SJCRH30 (cell line): ENCODE data around the gene CREB5. TPM values are rescaled to one million over a fixed set of nuclear protein-coding genes. Genes with fewer than 3 reads are reported as not detected.
A peak's percentile ranks its signal among the peaks of the same experiment; 100 is the strongest.

Source experiments
- DNase-seq, 2 experiments: peaks; one replicate each; pipeline ENCODE4 v3.0.0-alpha.2; 2015 to 2020
- H3K27ac ChIP-seq: fragments of 250-450 bp; sonication (Bioruptor Pico); 2 replicates; pipeline ENCODE4 v1.5.1; 2020; ENCODE audit warnings: mild to moderate bottlenecking, moderate library complexity
- H3K27me3 ChIP-seq: fragments of 250-450 bp; sonication (Bioruptor Pico); 2 replicates; pipeline ENCODE4 v1.5.1; 2020; ENCODE audit warnings: mild to moderate bottlenecking, moderate library complexity
- H3K36me3 ChIP-seq: fragments of 250-450 bp; sonication (Bioruptor Pico); 2 replicates; pipeline ENCODE4 v1.5.1; 2020; ENCODE audit warnings: mild to moderate bottlenecking, moderate library complexity
- H3K4me1 ChIP-seq: fragments of 250-450 bp; sonication (Bioruptor Pico); 2 replicates; pipeline ENCODE4 v1.5.1; 2020; ENCODE audit warnings: mild to moderate bottlenecking, moderate library complexity
- H3K4me3 ChIP-seq: fragments of 250-450 bp; sonication (Bioruptor Pico); 2 replicates; pipeline ENCODE4 v1.5.1; 2020; ENCODE audit warnings: mild to moderate bottlenecking, moderate library complexity
- H3K9me3 ChIP-seq: fragments of 250-450 bp; sonication (Bioruptor Pico); replicated peaks from 2 replicates; pipeline ENCODE4 v1.5.1; 2020; ENCODE audit warnings: mild to moderate bottlenecking, moderate library complexity
- total RNA-seq: library from RNA; depleted of rRNA; stranded (reverse); fragments of >200 nt; shearing (Covaris generic); gene quantifications from 2 replicates; pipeline ENCODE4 v1.2.3, GENCODE V29; 2014

Gene CREB5
- total RNA-seq, 1 experiment from 2014 or later, result 20.8 TPM

DNA sequence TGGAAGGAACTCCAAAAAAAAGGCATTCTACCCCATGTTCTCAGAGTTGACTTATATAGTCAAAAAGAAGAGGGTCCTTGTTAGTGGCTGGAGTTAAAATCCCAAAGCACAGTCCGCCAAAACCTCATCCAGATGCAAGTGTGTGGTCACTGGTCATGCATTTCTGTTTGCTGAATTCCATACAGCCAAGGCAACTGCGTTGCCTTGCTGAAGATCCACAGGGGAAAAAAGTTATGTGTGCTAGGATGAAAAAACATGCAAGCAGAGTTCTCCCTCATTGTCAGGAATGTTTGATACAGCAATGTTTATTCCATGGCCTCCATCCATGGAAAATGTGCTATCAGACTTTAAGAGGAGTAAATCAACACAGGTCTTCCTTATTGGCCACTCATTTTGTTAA, 213.1 kb downstream of the CREB5 start:
- Histone ChIP-seq H3K36me3 (no peaks in the 10 kb centered on the region), H3K4me1 (peaks cover 15% of the 10 kb centered on the region), H3K27me3 (no peaks in the 10 kb centered on the region), H3K27ac (no peak overlapping the region), H3K9me3 (no peaks in the 10 kb centered on the region), H3K4me3 (no peak overlapping the region)
- DNase-seq, result no peak

DNA sequence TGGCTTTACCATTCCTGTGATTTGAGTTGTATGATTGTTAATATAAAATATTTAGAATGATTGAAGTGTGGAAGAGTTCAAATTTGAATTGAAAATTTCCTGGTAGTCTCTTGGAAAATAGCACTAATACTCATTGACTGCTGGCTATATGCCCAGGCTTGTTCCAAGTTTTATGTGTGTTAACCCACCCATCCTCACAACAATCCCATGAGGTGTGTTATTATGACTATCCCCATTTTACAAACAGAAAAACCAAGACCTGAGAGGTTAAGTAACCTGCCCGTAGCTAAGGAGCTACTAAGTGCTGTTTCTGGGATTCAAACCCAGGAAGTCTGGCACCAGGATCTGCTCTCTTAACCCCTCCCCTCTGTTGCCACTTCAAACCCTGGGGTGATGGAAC, 213.9 kb downstream of the CREB5 start:
- DNase-seq, result no peak

DNA sequence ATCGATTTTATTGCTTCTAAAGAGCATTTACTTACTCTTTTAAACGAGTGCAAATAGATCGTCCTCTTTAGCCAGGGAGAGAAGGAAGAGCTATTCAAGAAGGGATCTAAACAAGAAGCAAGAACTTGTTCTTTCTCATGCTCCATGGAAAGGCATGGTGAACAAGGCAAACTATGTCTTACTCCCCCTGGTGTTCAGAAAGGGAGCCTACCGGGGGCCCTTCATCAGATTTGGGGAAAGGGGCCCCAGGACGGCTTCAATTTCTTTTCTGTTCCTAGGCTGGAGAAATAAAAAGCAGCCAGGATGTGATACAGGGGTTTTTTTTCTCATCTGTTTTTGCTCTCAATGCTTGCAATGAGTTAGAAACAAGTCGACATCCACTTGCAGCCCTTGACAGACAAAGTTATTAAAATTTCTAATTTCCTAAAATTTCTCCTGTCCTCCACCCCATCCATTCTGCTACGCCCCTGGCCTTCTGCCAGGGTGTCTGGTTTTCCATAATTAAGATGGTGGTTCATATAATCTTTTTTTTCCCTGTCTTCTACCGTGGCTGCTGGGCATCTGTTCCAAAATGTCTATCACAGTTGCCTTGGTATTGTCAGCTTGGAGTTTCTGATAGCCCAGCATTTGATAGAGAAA, 214.4 kb downstream of the CREB5 start:
- no peak overlapping the region for H3K27ac ChIP-seq
- DNase-seq, result peak; percentile 61 to 84
- H3K9me3 ChIP-seq, result no peaks in the 10 kb centered on the region
- peaks cover 15% of the 10 kb centered on the region for H3K4me1 ChIP-seq
- no peak overlapping the region for H3K4me3 ChIP-seq
- H3K36me3 ChIP-seq, result no peaks in the 10 kb centered on the region
- H3K27me3 ChIP-seq, result no peaks in the 10 kb centered on the region

More for the DNA sequence above, 213.9 kb downstream of the CREB5 start:
- Histone ChIP-seq H3K4me1 (peaks cover 15% of the 10 kb centered on the region), H3K9me3 (no peaks in the 10 kb centered on the region), H3K36me3 (no peaks in the 10 kb centered on the region), H3K27ac (no peak overlapping the region), H3K27me3 (no peaks in the 10 kb centered on the region), H3K4me3 (no peak overlapping the region)

DNA sequence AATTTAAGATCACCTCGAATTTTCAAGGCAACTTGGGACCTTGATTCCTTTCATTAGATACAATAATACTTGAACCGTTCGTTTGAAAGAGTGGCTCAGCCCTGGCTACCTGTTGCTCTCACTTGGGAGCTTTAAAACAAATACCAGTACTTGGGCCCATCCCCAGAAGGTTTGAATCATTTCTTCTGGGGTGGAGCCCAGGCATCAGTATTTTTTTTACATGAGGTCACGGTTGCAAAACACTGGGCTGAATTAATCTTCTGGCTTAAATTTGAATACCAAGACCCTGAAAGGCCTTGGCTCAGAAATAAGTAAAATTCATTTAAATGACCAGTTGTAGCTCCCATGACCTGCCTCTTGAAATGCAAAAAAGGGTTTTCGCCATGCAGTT, 214.9 kb downstream of the CREB5 start:
- DNase-seq, result no peak
- no peaks in the 10 kb centered on the region for H3K36me3 ChIP-seq
- peaks cover 15% of the 10 kb centered on the region for H3K4me1 ChIP-seq
- H3K27me3 ChIP-seq, result no peaks in the 10 kb centered on the region
- H3K4me3 ChIP-seq, result no peak overlapping the region
- H3K27ac ChIP-seq, result no peak overlapping the region
- H3K9me3 ChIP-seq, result no peaks in the 10 kb centered on the region

DNA sequence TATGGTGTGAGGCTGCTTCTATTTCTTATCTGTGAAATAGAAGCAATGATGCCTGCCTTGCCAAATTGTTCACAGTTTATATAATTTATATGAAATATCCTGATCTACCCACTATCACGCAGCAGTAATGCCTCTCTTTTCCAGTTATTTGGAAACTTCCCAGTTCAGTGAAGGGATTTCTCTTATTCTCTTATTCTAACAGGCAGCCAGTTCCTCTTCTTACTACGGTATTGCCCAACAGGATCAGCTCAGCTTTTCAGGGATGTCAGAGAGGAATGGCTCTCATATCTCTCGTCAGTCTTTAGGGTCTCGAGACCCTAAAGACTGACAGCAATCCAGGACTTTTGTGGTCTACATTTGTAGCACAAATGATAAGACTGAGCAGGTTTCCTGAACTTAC, 215.6 kb downstream of the CREB5 start:
- H3K27me3 ChIP-seq, result no peaks in the 10 kb centered on the region
- DNase-seq, result no peak
- H3K27ac ChIP-seq, result no peak overlapping the region

DNA sequence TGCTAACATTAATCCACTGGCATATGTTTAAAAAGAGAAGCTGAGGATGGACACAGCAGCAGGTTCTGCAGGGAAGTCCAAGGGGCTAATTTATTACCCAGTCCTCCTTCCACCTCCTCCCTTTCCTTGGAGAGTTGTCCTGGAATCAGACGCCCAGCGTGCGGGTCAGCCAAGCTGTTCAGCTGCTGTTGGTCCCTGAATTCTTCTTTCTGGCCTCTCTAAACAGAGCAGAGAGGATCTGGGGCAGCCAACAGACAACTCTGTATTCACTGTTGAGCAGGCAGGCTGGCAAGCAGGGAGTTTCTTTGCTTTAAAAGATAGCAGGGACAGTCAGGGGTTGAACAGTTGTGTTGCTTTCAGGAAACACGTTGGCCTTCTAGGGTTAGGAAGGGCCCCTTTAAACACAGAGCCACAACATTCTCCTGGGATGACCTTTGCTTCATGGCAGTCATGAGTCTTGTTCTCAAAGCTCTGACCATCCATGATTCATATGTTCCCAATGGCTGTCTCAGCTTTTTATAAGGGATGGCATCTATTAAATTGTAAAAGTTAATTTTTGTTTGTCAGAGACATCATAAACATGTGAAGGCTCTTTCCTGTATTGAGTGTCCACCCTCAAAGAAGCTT, 217.0 kb downstream of the CREB5 start:
- Histone ChIP-seq H3K27me3 (no peaks in the 10 kb centered on the region), H3K27ac (no peak overlapping the region), H3K9me3 (no peaks in the 10 kb centered on the region), H3K4me3 (no peak overlapping the region), H3K36me3 (no peaks in the 10 kb centered on the region), H3K4me1 (peaks cover 10% of the 10 kb centered on the region)
- no peak for DNase-seq

More for the DNA sequence above, 215.6 kb downstream of the CREB5 start:
- Histone ChIP-seq H3K4me3 (no peak overlapping the region), H3K36me3 (no peaks in the 10 kb centered on the region), H3K4me1 (peaks cover 15% of the 10 kb centered on the region), H3K9me3 (no peaks in the 10 kb centered on the region)

DNA sequence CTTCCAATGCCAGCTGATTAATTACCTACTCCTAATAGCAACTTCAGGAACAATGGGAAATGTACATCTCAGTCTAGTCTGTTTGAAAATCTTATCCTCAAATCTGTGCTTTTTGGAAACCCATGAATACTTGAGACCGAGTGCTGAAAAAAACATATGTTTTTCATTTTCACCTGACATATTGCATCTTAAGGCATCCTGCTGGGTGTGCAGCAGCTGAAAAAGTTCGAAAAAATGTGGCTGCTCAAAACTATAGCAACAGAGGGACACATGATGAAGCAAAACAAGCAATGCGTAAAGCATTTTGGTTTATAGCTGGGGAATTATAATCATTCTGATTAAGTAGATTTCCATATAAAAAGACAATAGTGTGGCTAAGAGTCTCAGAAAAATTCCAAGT, 218.0 kb downstream of the CREB5 start:
- peaks cover 10% of the 10 kb centered on the region for H3K4me1 ChIP-seq
- no peaks in the 10 kb centered on the region for H3K9me3 ChIP-seq
- no peak for DNase-seq
- H3K27me3 ChIP-seq, result no peaks in the 10 kb centered on the region
- H3K27ac ChIP-seq, result no peak overlapping the region
- H3K36me3 ChIP-seq, result no peaks in the 10 kb centered on the region
- H3K4me3 ChIP-seq, result no peak overlapping the region

DNA sequence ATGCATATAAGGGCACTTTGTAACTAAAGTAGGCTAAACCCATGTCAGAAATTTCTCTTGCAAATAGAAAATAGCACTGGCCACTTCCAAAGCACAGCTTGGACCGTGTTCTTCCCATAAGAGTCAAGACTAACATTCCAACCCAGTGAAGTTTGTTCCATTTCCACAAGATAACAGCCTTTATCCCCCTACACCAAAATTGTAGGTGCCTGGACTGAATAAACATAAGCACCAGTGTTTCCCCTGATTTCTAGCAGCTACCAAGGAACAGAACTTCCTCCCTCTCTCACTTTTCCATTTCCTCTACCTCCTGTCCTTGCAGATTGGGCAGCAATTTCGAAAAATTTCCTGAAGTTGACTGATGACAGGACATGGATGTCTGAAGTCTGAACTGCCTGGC, 219.7 kb downstream of the CREB5 start:
- no peak for DNase-seq
- H3K27ac ChIP-seq, result no peak overlapping the region
- H3K27me3 ChIP-seq, result no peaks in the 10 kb centered on the region
- no peak overlapping the region for H3K4me3 ChIP-seq
- no peaks in the 10 kb centered on the region for H3K9me3 ChIP-seq
- peaks cover 3% of the 10 kb centered on the region for H3K4me1 ChIP-seq
- H3K36me3 ChIP-seq, result no peaks in the 10 kb centered on the region

DNA sequence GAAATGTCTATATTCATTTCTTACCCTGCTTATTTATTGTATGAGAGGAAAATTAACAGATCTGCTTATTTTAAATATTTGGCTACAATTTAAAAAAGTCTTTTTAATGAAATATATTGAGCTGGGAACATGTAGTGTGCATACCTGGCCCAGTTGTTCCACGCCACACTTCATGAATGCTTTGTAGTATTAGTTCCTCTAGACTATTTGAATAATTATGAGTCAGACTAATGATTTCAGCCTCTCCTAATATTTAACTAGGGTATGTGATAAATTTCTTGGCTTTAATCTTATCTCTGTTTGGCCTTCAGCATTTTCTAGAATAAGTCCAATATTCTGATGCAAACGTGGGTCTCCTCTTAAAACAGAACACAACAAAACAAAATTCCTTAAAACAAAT, 226.6 kb downstream of the CREB5 start:
- no peak overlapping the region for H3K4me3 ChIP-seq
- no peaks in the 10 kb centered on the region; the same call in 1 of the 2 replicates for H3K9me3 ChIP-seq
- no peaks in the 10 kb centered on the region for H3K27me3 ChIP-seq
- H3K36me3 ChIP-seq, result no peaks in the 10 kb centered on the region
- no peak for DNase-seq
- H3K4me1 ChIP-seq, result no peaks in the 10 kb centered on the region
- H3K27ac ChIP-seq, result no peak overlapping the region

DNA sequence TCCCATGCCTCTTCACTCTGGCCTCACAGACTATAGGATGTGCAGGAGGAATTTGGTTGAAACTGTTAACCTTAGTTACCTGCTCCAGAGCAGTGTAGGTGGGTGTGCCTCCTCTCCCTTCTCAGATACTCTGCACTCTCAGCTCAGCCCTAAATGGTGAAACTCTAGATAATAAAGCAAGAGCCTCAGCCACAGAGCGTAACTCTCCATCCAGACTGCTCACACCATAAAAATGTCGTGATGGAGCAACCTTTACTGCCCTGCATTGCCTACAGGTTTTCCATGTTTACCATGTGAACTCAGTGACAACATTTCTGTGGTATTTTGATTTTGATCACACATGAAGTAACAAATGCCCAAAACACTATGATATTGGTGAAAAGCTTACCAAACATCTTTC, 227.7 kb downstream of the CREB5 start:
- H3K27me3 ChIP-seq, result no peaks in the 10 kb centered on the region
- no peaks in the 10 kb centered on the region for H3K4me1 ChIP-seq
- no peak for DNase-seq
- no peak overlapping the region for H3K27ac ChIP-seq
- H3K4me3 ChIP-seq, result no peak overlapping the region
- H3K9me3 ChIP-seq, result no peaks in the 10 kb centered on the region; the same call in 1 of the 2 replicates
- H3K36me3 ChIP-seq, result no peaks in the 10 kb centered on the region

DNA sequence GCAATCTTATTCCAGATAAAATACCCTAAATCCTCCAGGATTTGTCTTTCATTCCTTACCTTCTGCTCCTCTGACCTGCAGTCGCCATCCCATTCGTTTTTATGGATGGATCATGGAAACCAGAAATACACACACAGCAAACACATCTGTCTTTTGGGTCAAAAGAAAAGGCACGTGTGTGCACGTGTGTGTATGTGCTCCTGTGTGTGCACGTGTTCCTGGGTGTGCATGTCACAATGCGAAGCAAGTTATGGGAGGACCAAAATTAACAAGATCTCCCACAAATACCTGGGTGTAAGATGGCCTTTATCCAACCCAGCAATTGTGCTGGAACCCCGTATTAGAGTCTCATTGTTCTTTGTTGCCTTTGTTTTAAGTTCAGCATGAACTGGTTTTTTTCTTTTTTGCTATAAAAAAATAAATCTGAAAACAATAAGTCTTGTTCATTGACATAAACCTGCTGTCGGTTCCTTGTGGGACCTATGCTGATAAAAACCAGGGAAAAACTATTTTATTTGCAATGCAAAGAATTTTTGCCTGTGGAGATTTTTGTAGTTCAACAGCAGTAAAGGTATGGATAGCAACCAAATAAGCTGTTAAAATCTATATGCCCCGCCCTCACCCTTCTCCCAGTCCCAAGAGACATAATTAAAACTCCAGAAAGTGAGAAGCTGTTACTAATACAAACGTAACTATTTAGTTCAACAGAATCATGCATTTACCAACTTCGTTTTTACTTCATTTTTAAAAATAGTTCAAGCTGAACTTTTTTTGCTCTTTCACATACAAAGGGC, 229.6 kb downstream of the CREB5 start:
- Histone ChIP-seq H3K4me1 (no peaks in the 10 kb centered on the region), H3K36me3 (no peaks in the 10 kb centered on the region), H3K27me3 (no peaks in the 10 kb centered on the region), H3K27ac (no peak overlapping the region), H3K9me3 (no peaks in the 10 kb centered on the region; the same call in 1 of the 2 replicates), H3K4me3 (no peak overlapping the region)
- no peak for DNase-seq

DNA sequence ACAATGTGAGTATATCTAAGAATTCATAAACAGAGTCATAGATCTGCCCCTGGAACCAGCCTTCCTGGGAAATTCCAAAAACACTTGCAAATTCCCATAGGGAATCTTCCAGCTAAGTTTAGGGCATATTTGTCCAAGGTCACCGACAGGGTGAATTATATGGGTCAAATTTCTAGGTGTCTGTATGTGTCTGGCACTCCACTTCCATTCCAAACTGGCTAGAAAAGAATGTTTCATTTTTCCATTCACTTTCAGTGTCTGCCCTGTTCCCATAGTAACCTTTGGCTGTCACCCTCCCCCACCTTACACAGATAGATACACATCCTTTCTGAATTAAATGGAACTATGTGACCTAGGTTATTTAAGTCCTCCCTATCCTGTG, 230.9 kb downstream of the CREB5 start:
- Histone ChIP-seq H3K9me3 (no peaks in the 10 kb centered on the region; the same call in 1 of the 2 replicates), H3K4me3 (no peak overlapping the region), H3K36me3 (no peaks in the 10 kb centered on the region), H3K27ac (no peak overlapping the region), H3K4me1 (no peaks in the 10 kb centered on the region), H3K27me3 (no peaks in the 10 kb centered on the region)
- no peak for DNase-seq

DNA sequence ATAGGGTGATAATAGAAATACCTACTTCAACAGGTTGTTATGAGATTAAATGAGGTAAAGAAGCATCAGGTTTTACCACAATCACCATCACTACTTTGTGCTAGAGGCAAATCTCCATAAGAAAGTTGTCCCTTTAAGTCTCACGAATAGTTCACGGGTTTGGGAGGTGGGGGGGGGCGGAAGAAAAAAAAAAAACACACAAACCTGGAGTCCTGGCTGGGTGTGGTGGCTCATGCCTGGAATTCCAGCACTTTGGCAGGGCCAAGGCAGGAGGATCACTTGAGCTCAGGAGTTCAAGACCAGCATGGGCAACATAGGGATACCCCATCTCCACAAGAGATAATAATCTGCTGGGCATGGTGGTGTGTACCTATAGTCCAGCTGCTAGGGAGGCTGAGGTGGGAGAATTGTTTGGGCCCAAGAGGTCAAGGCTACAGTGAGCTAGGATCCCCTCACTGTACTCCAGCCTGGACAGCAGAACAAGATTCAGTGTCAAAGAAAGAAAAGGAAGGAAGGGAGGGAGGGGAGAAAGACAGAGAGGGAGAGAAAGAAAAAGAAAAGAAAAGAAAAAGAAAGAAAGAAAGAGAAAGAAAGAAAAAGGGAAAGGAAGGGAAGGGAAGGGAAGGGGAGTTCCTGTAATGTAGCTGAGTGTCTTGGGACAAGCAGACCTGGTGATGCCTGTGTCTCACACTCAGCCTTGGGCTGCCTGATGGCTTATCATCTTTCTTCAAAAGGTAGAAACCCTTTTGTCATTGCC, 231.4 kb downstream of the CREB5 start:
- Histone ChIP-seq H3K4me3 (no peak overlapping the region), H3K4me1 (no peaks in the 10 kb centered on the region), H3K27me3 (no peaks in the 10 kb centered on the region), H3K36me3 (no peaks in the 10 kb centered on the region), H3K27ac (no peak overlapping the region), H3K9me3 (no peaks in the 10 kb centered on the region; the same call in 1 of the 2 replicates)
- DNase-seq, result no peak

DNA sequence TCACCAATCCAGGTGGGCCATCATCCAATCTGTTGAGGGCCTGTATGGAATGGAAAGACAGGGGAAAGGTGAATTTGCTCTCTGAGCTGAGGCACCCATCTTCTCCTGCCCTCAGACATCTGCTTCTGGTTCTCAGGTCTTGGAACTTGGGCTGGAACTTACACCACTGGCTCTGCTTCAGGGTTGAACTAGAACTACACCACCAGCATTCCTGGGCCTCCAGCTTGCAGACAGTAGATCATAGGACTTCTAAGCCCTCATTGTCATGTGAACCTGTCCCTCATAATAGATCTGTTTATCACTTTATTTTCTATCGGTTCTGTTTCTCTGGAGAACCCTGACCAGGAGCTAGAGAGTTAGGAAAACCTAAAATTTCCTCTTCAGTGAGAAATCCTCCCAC, 233.5 kb downstream of the CREB5 start:
- H3K27ac ChIP-seq, result no peak overlapping the region
- DNase-seq, result no peak

More for the DNA sequence above, 233.5 kb downstream of the CREB5 start:
- Histone ChIP-seq H3K27me3 (no peaks in the 10 kb centered on the region), H3K4me3 (no peak overlapping the region), H3K9me3 (no peaks in the 10 kb centered on the region), H3K4me1 (no peaks in the 10 kb centered on the region), H3K36me3 (no peaks in the 10 kb centered on the region)
